Measurements from ENCODE around the gene UGT1A8. TPM values are rescaled to one million over a fixed set of nuclear protein-coding genes. Genes with fewer than 3 reads are reported as not detected.
"Not testable (repeated sequence)": the region's sequence is repeated elsewhere in the genome, so short reads cannot be mapped to it uniquely, and the experiment has no call there.

UGT1A8 gene
- total RNA-seq, 2 experiments from 2014 or later = not detected

GRCh38 chr2:233700028-233700635 is 82.7 kb downstream of the UGT1A8 start:
- no peak for DNase-seq
- Mint-ChIP-seq H3K4me3 (no peak overlapping the region), H3K27me3 (peaks cover 25% of the 10 kb centered on the region), H3K4me1 (no peaks in the 10 kb centered on the region), H3K36me3 (ENCODE audit: low read depth) (no peaks in the 10 kb centered on the region), H3K9me3 (no peaks in the 10 kb centered on the region), H3K27ac (no peak overlapping the region)
- POLR2A ChIA-PET = no interaction called here
- CTCF ChIA-PET = no interaction called here

- CTCF ChIA-PET, DNase-seq, H3K27ac Mint-ChIP-seq: not testable (repeated sequence)
These were observed 83.4 kb downstream of the UGT1A8 start for GRCh38 chr2:233700842-233701241.

GRCh38 chr2:233702238-233702637 is 84.8 kb downstream of the UGT1A8 start:
- Mint-ChIP-seq H3K27me3 (peaks cover 22% of the 10 kb centered on the region), H3K36me3 (ENCODE audit: low read depth) (no peaks in the 10 kb centered on the region), H3K4me3 (no peak overlapping the region), H3K27ac (no peak overlapping the region), H3K4me1 (no peaks in the 10 kb centered on the region), H3K9me3 (no peaks in the 10 kb centered on the region)
- POLR2A ChIA-PET = no interaction called here
- CTCF ChIA-PET = no interaction called here
- no peak for DNase-seq

More at GRCh38 chr2:233700842-233701241, 83.4 kb downstream of the UGT1A8 start:
- H3K4me3 Mint-ChIP-seq; POLR2A ChIA-PET; H3K9me3 Mint-ChIP-seq; H3K4me1 Mint-ChIP-seq; H3K36me3 Mint-ChIP-seq (ENCODE audit: low read depth): not testable (repeated sequence)
- peaks cover 28% of the 10 kb centered on the region for H3K27me3 Mint-ChIP-seq

- H3K27ac Mint-ChIP-seq = no peak overlapping the region
- no peaks in the 10 kb centered on the region for H3K36me3 Mint-ChIP-seq (ENCODE audit: low read depth)
- ChIA-PET CTCF (no interaction called here), POLR2A (no interaction called here)
- no peak overlapping the region for H3K4me3 Mint-ChIP-seq
- H3K27me3 Mint-ChIP-seq = peaks cover 29% of the 10 kb centered on the region
- DNase-seq = no peak
- no peaks in the 10 kb centered on the region for H3K9me3 Mint-ChIP-seq
- H3K4me1 Mint-ChIP-seq = no peaks in the 10 kb centered on the region
These were observed 88.6 kb downstream of the UGT1A8 start for GRCh38 chr2:233705911-233706506.

- DNase-seq = no peak
- H3K4me3 Mint-ChIP-seq = no peak overlapping the region
- peaks cover 31% of the 10 kb centered on the region for H3K27me3 Mint-ChIP-seq
- no peaks in the 10 kb centered on the region for H3K4me1 Mint-ChIP-seq
- CTCF ChIA-PET = interaction anchor here (0.7 to 1.3 kb wide), 3 partner anchors 10 to 1822 kb away, joined by 3 to 5 read pairs (median 3); partner anchors contain the start of gene UGT1A4
- no peak overlapping the region for H3K27ac Mint-ChIP-seq
- no peaks in the 10 kb centered on the region for H3K36me3 Mint-ChIP-seq (ENCODE audit: low read depth)
- POLR2A ChIA-PET = no interaction called here
- H3K9me3 Mint-ChIP-seq = no peaks in the 10 kb centered on the region
These were observed 89.3 kb downstream of the UGT1A8 start for GRCh38 chr2:233706720-233707119.

GRCh38 chr2:233707940-233708644 is 90.7 kb downstream of the UGT1A8 start:
- Mint-ChIP-seq H3K4me3 (no peak overlapping the region), H3K9me3 (no peaks in the 10 kb centered on the region), H3K4me1 (no peaks in the 10 kb centered on the region), H3K27ac (no peak overlapping the region), H3K27me3 (peaks cover 29% of the 10 kb centered on the region), H3K36me3 (ENCODE audit: low read depth) (no peaks in the 10 kb centered on the region)
- POLR2A ChIA-PET = interaction anchor here (0.6 kb wide), 1 partner anchor 727 kb away, joined by 3 read pairs; no protein-coding TSS in a partner anchor
- CTCF ChIA-PET = interaction anchor here (1.3 kb wide), 1 partner anchor 8 kb away, joined by 5 read pairs; no protein-coding TSS in a partner anchor
- DNase-seq = no peak

GRCh38 chr2:233708942-233709341 is 91.5 kb downstream of the UGT1A8 start:
- Mint-ChIP-seq H3K27ac (no peak overlapping the region), H3K27me3 (peaks cover 35% of the 10 kb centered on the region), H3K36me3 (ENCODE audit: low read depth) (no peaks in the 10 kb centered on the region), H3K4me1 (peaks cover 2% of the 10 kb centered on the region), H3K9me3 (no peaks in the 10 kb centered on the region), H3K4me3 (no peak overlapping the region)
- POLR2A ChIA-PET = no interaction called here
- CTCF ChIA-PET = no interaction called here
- no peak for DNase-seq

GRCh38 chr2:233711312-233712008 is 94.0 kb downstream of the UGT1A8 start:
- H3K27me3 Mint-ChIP-seq = peaks cover 39% of the 10 kb centered on the region
- H3K27ac Mint-ChIP-seq = no peak overlapping the region
- H3K9me3 Mint-ChIP-seq = no peaks in the 10 kb centered on the region
- H3K4me1 Mint-ChIP-seq = peaks cover 5% of the 10 kb centered on the region
- no peaks in the 10 kb centered on the region for H3K36me3 Mint-ChIP-seq (ENCODE audit: low read depth)
- ChIA-PET POLR2A (no interaction called here), CTCF (interaction anchor here (1.4 kb wide), 1 partner anchor 147 kb away, joined by 3 read pairs; no protein-coding TSS in a partner anchor)
- H3K4me3 Mint-ChIP-seq = no peak overlapping the region
- DNase-seq = peak; percentile 69

GRCh38 chr2:233712611-233713261 is 95.3 kb downstream of the UGT1A8 start, which contains the start of gene UGT1A5:
Gene UGT1A5, plus strand, starts transcription at chr2:233712907. Its CDS starts 85 bp downstream, at chr2:233712992.
- Mint-ChIP-seq H3K9me3 (no peaks in the 10 kb centered on the region), H3K36me3 (ENCODE audit: low read depth) (no peaks in the 10 kb centered on the region), H3K4me1 (peaks cover 5% of the 10 kb centered on the region), H3K27ac (no peak within 1 kb of the TSS), H3K4me3 (no peak within 1 kb of the TSS), H3K27me3 (peaks cover 35% of the 10 kb centered on the region)
- CTCF ChIA-PET = no interaction called here
- POLR2A ChIA-PET = no interaction called here
- DNase-seq = no peak

GRCh38 chr2:233713262-233713615 is 95.8 kb downstream of the UGT1A8 start:
- POLR2A ChIA-PET = no interaction called here
- peaks cover 5% of the 10 kb centered on the region for H3K4me1 Mint-ChIP-seq
- peaks cover 39% of the 10 kb centered on the region for H3K27me3 Mint-ChIP-seq
- H3K36me3 Mint-ChIP-seq (ENCODE audit: low read depth) = no peaks in the 10 kb centered on the region
- DNase-seq = no peak
- CTCF ChIA-PET = no interaction called here
- H3K27ac Mint-ChIP-seq = no peak overlapping the region
- H3K4me3 Mint-ChIP-seq = no peak overlapping the region
- H3K9me3 Mint-ChIP-seq = no peaks in the 10 kb centered on the region

- H3K27ac Mint-ChIP-seq = no peak overlapping the region
- H3K4me1 Mint-ChIP-seq = peaks cover 5% of the 10 kb centered on the region
- H3K36me3 Mint-ChIP-seq (ENCODE audit: low read depth) = no peaks in the 10 kb centered on the region
- ChIA-PET POLR2A (no interaction called here), CTCF (no interaction called here)
- H3K4me3 Mint-ChIP-seq = no peak overlapping the region
- no peaks in the 10 kb centered on the region for H3K9me3 Mint-ChIP-seq
- peaks cover 38% of the 10 kb centered on the region for H3K27me3 Mint-ChIP-seq
- DNase-seq = no peak
These were observed 96.7 kb downstream of the UGT1A8 start for GRCh38 chr2:233714121-233714520.

GRCh38 chr2:233718552-233718951 is 101.1 kb downstream of the UGT1A8 start, which contains the start of gene UGT1A4:
Gene UGT1A4, plus strand, starts transcription at chr2:233718736. Its CDS starts 85 bp downstream, at chr2:233718821.
- Mint-ChIP-seq H3K27ac (no peak within 1 kb of the TSS), H3K36me3 (ENCODE audit: low read depth) (no peaks in the 10 kb centered on the region), H3K4me1 (peaks cover 5% of the 10 kb centered on the region), H3K27me3 (peaks cover 32% of the 10 kb centered on the region), H3K4me3 (no peak within 1 kb of the TSS), H3K9me3 (no peaks in the 10 kb centered on the region)
- ChIA-PET CTCF (interaction anchor here (0.9 kb wide), 1 partner anchor 11 kb away, joined by 3 read pairs; no protein-coding TSS in a partner anchor), POLR2A (no interaction called here)
- no peak for DNase-seq
